Caco-2 (cell line): ENCODE data around the gene ROBO4. TPM values are rescaled to one million over a fixed set of nuclear protein-coding genes. Genes with fewer than 3 reads are reported as not detected.

Experiments used
- BruUV-seq: library from RNA; stranded (reverse); fragments of 400-500 nt; replicated peaks from 2 replicates; lab custom pipeline; 2021; lab: Mats Ljungman, UMichigan
- CTCF ChIA-PET: fragments of 300-600 bp; sonication (Branson Sonifier 250); formaldehyde crosslinking; loops from one replicate; lab custom pipeline; 2022; ENCODE audit warnings: antibody characterized with exemption; lab: Charles Lee
- POLR2A ChIA-PET: fragments of 300-600 bp; sonication (Branson Sonifier 250); formaldehyde crosslinking; loops from one replicate; lab custom pipeline; 2022; ENCODE audit warnings: antibody characterized with exemption; lab: Charles Lee
- DNase-seq, 2 experiments: peaks; one replicate each; pipeline versions ENCODE4 v3.0.0 to v3.0.0-alpha.2; 2020 to 2022
- H3K27me3 ChIP-seq: replicated peaks from 2 replicates; pipeline ENCODE4 v1.6.0; 2011; ENCODE audit warnings: low read length; ENCODE audit not compliant: control insufficient read depth, insufficient read depth
- H3K36me3 ChIP-seq: 2 replicates; pipeline ENCODE4 v1.5.1; 2011; ENCODE audit warnings: low read length; ENCODE audit not compliant: control insufficient read depth, insufficient read depth
- H3K4me1 ChIP-seq: fragments of 250-450 bp; sonication (Bioruptor Pico); 2 replicates; pipeline ENCODE4 v1.5.1; 2020; ENCODE audit warnings: mild to moderate bottlenecking
- H3K4me3 ChIP-seq: 2 replicates; pipeline ENCODE4 v1.5.1; 2011; ENCODE audit warnings: low read depth, mild to moderate bottlenecking, control low read depth, low read length
- H3K9me3 ChIP-seq: fragments of 250-450 bp; sonication (Bioruptor Pico); 2 replicates; pipeline ENCODE4 v1.5.1; 2020; ENCODE audit warnings: mild to moderate bottlenecking, moderate library complexity
- H3K27ac Mint-ChIP-seq: one replicate; pipeline ENCODE4 v1.8.0; 2022; ENCODE audit warnings: mixed read lengths; ENCODE audit not compliant: unreplicated experiment
- H3K27me3 Mint-ChIP-seq: one replicate; pipeline ENCODE4 v1.8.0; 2022; ENCODE audit warnings: mixed read lengths; ENCODE audit not compliant: insufficient read depth, unreplicated experiment
- H3K36me3 Mint-ChIP-seq: one replicate; pipeline ENCODE4 v1.8.0; 2022; ENCODE audit warnings: mild to moderate bottlenecking, mixed read lengths; ENCODE audit not compliant: insufficient read depth, unreplicated experiment
- H3K4me1 Mint-ChIP-seq: one replicate; pipeline ENCODE4 v1.8.0; 2022; ENCODE audit warnings: low read depth, mixed read lengths; ENCODE audit not compliant: unreplicated experiment
- H3K4me3 Mint-ChIP-seq: one replicate; pipeline ENCODE4 v1.8.0; 2022; ENCODE audit warnings: mild to moderate bottlenecking, moderate library complexity, mixed read lengths; ENCODE audit not compliant: unreplicated experiment
- H3K9me3 Mint-ChIP-seq: one replicate; pipeline ENCODE4 v1.8.0; 2022; ENCODE audit warnings: mixed read lengths; ENCODE audit not compliant: unreplicated experiment
- intact Hi-C: fragments of 100-400 bp; cut with micrococcal nuclease; formaldehyde crosslinking; loops from one replicate; pipeline ENCODE4 v1.10.0; 2022; ENCODE audit not compliant: unreplicated experiment
- total RNA-seq: library from RNA; stranded (reverse); gene quantifications from 2 replicates; pipeline ENCODE4 v1.2.3, GENCODE V29; 2022
- TF ChIP-seq, protein P1 (sequence below), 2 experiments: fragments of 200-600 bp in 1 of 2; IDR thresholded peaks; 1 replicate in 1 of 2; 2 replicates in 1 of 2; pipeline versions ENCODE4 v1.5.1 to v1.8.0; 2011 to 2022; ENCODE audit warnings: antibody characterized with exemption in 1 of 2, control low read depth in 1 of 2, inconsistent platforms in 1 of 2, low read depth in 1 of 2, low read length in 1 of 2, mild to moderate bottlenecking in 1 of 2, moderate library complexity in 1 of 2; ENCODE audit not compliant: insufficient read depth in 1 of 2, severe bottlenecking in 1 of 2, unreplicated experiment in 1 of 2

Gene ROBO4
- total RNA-seq, 1 experiment from 2014 or later, result not detected

DNA sequence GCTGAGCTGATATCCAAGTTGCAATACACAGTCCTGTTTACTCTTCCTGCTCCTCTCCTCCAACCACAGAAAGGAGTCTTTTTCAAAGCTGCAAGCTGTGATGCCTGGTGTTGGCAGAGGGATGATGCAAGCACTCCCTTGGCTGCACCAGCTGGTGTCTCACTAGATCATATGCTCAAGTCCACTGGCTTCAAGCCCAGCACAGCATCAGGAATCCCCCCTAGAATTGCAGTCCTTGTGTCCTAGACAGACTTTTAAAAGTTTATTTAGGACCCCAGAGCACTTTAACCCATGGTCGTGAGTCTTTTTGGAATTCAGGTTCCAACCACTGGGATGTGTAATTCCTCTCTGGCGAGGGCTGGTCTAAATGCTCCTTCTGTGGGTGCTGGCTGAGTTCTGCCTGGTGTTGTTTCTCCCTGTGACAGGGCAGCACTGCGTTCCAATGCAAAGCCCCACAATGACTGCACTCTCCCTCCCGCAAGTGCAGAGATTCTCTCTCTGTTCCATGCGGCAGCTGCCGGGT, 19.5 kb upstream of the ROBO4 start:
- Histone ChIP-seq H3K4me1 (no peaks in the 10 kb centered on the region), H3K27me3 (no peaks in the 10 kb centered on the region), H3K36me3 (no peaks in the 10 kb centered on the region), H3K9me3 (no peaks in the 10 kb centered on the region), H3K4me3 (no peak overlapping the region)
- no peak overlapping the region for H3K27ac Mint-ChIP-seq
- DNase-seq, result no peak
- no peak overlapping the region for H3K4me3 Mint-ChIP-seq
- BruUV-seq, result no TSS peak
- TF ChIP-seq, protein P1, sequence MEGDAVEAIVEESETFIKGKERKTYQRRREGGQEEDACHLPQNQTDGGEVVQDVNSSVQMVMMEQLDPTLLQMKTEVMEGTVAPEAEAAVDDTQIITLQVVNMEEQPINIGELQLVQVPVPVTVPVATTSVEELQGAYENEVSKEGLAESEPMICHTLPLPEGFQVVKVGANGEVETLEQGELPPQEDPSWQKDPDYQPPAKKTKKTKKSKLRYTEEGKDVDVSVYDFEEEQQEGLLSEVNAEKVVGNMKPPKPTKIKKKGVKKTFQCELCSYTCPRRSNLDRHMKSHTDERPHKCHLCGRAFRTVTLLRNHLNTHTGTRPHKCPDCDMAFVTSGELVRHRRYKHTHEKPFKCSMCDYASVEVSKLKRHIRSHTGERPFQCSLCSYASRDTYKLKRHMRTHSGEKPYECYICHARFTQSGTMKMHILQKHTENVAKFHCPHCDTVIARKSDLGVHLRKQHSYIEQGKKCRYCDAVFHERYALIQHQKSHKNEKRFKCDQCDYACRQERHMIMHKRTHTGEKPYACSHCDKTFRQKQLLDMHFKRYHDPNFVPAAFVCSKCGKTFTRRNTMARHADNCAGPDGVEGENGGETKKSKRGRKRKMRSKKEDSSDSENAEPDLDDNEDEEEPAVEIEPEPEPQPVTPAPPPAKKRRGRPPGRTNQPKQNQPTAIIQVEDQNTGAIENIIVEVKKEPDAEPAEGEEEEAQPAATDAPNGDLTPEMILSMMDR (IDR thresholded peaks at IDR 0.05; ENCODE audit: insufficient read depth in 1 of 2, low read depth in 1 of 2, low read length in 1 of 2, severe bottlenecking in 1 of 2, unreplicated experiment in 1 of 2), result no peak
- POLR2A ChIA-PET, result no interaction called here
- H3K4me1 Mint-ChIP-seq, result no peaks in the 10 kb centered on the region
- H3K36me3 Mint-ChIP-seq, result no peaks in the 10 kb centered on the region
- H3K9me3 Mint-ChIP-seq, result peaks cover 33% of the 10 kb centered on the region
- intact Hi-C loops, result no loop called here
- peaks cover 20% of the 10 kb centered on the region for H3K27me3 Mint-ChIP-seq
- CTCF ChIA-PET, result no interaction called here

- H3K36me3 ChIP-seq, result no peaks in the 10 kb centered on the region
- H3K27me3 ChIP-seq, result no peaks in the 10 kb centered on the region
- DNase-seq, result no peak
- Mint-ChIP-seq H3K9me3 (peaks cover 41% of the 10 kb centered on the region), H3K27ac (no peak overlapping the region), H3K27me3 (peaks cover 20% of the 10 kb centered on the region), H3K4me1 (no peaks in the 10 kb centered on the region), H3K36me3 (no peaks in the 10 kb centered on the region), H3K4me3 (no peak overlapping the region)
- H3K9me3 ChIP-seq, result 0 out of 2 replicates have a peak, but pooled peaks cover 2% of the 10 kb centered on the region
- no peaks in the 10 kb centered on the region for H3K4me1 ChIP-seq
- POLR2A ChIA-PET, result no interaction called here
- TF ChIP-seq, protein P1 (IDR thresholded peaks at IDR 0.05; ENCODE audit: insufficient read depth in 1 of 2, low read depth in 1 of 2, low read length in 1 of 2, severe bottlenecking in 1 of 2, unreplicated experiment in 1 of 2), result no peak
- H3K4me3 ChIP-seq, result no peak overlapping the region
- CTCF ChIA-PET, result no interaction called here
- BruUV-seq, result no TSS peak
- intact Hi-C loops, result no loop called here
These were observed 18.7 kb upstream of the ROBO4 start for GRCh38 chr11:124916370-124916710.

GRCh38 chr11:124915541-124916369, 18.1 kb upstream of the ROBO4 start:
- ChIA-PET CTCF (no interaction called here), POLR2A (no interaction called here)
- Mint-ChIP-seq H3K27me3 (peaks cover 20% of the 10 kb centered on the region), H3K4me1 (no peaks in the 10 kb centered on the region), H3K36me3 (no peaks in the 10 kb centered on the region), H3K9me3 (peaks cover 45% of the 10 kb centered on the region), H3K4me3 (no peak overlapping the region), H3K27ac (no peak overlapping the region)
- Histone ChIP-seq H3K4me1 (no peaks in the 10 kb centered on the region), H3K4me3 (no peak overlapping the region), H3K36me3 (no peaks in the 10 kb centered on the region), H3K27me3 (no peaks in the 10 kb centered on the region), H3K9me3 (0 out of 2 replicates have a peak, but pooled peaks cover 5% of the 10 kb centered on the region)
- no TSS peak for BruUV-seq
- TF ChIP-seq, protein P1 (IDR thresholded peaks at IDR 0.05; ENCODE audit: insufficient read depth in 1 of 2, low read depth in 1 of 2, low read length in 1 of 2, severe bottlenecking in 1 of 2, unreplicated experiment in 1 of 2), result no peak
- DNase-seq, result no peak
- intact Hi-C loops, result no loop called here
